Endothelial cell of umbilical vein (primary cell): ENCODE data around the gene RASD2. TPM values are rescaled to one million over a fixed set of nuclear protein-coding genes. Genes with fewer than 3 reads are reported as not detected.

Experiments used
- BruUV-seq: library from RNA; stranded (reverse); fragments of 400-500 nt; replicated peaks from 2 replicates; lab custom pipeline; 2021; lab: Mats Ljungman, UMichigan
- CTCF ChIA-PET: fragments of 300-600, 350-600 bp; sonication (Branson Sonifier 250); formaldehyde crosslinking; loops from one replicate; lab custom pipeline; 2021; ENCODE audit warnings: antibody characterized with exemption, inconsistent platforms; lab: Charles Lee
- POLR2A ChIA-PET: fragments of 300-600, 350-600 bp; sonication (Branson Sonifier 250); formaldehyde crosslinking; loops from one replicate; lab custom pipeline; 2021; ENCODE audit warnings: antibody characterized with exemption, inconsistent platforms; lab: Charles Lee
- DNase-seq: peaks from one replicate; pipeline ENCODE4 v3.0.0-alpha.2; 2011; ENCODE audit warnings: low read depth, low spot score
- FAIRE-seq: peaks from 2 replicates; lab custom pipeline; 2011; peaks lifted over from hg19 to GRCh38; lab: Jason Lieb, UNC
- H2AFZ ChIP-seq: 2 replicates; pipeline ENCODE4 v1.6.0; 2012; ENCODE audit warnings: low read depth, low read length, control low read depth, inconsistent platforms
- H3K27ac ChIP-seq: 2 replicates; pipeline ENCODE4 v1.5.1; 2011; ENCODE audit warnings: low read depth, mild to moderate bottlenecking, control low read depth, low read length, moderate library complexity; ENCODE audit not compliant: insufficient read depth
- H3K27me3 ChIP-seq, 2 experiments: 2 replicates each; pipeline versions ENCODE4 v1.6.0 to v1.6.1; 2011; ENCODE audit warnings: low read length in 2 of 2, mixed read lengths in 1 of 2; ENCODE audit not compliant: control insufficient read depth in 2 of 2, insufficient read depth in 2 of 2
- H3K36me3 ChIP-seq, 2 experiments: 2 replicates in 1 of 2; 3 replicates in 1 of 2; pipeline ENCODE4 v1.5.1; 2011; ENCODE audit warnings: low read length in 2 of 2, mild to moderate bottlenecking in 1 of 2, moderate library complexity in 1 of 2; ENCODE audit not compliant: control insufficient read depth in 2 of 2, insufficient read depth in 2 of 2; ENCODE audit errors: extremely low read depth in 1 of 2
- H3K4me1 ChIP-seq: 3 replicates; pipeline ENCODE4 v1.5.1; 2011; ENCODE audit warnings: mild to moderate bottlenecking, low read length; ENCODE audit not compliant: control insufficient read depth, insufficient read depth; ENCODE audit errors: extremely low read depth
- H3K4me2 ChIP-seq: 2 replicates; pipeline ENCODE4 v1.6.1; 2011; ENCODE audit warnings: low read length, control low read depth, mixed read lengths; ENCODE audit not compliant: insufficient read depth
- H3K4me3 ChIP-seq, 3 experiments: fragments of 200-600 bp in 1 of 3; sonication (generic), shearing (Covaris generic) in 1 of 3; replicated peaks in 1 of 3; 2 replicates each; pipeline ENCODE4 v1.5.1; 2011 to 2016; ENCODE audit warnings: control low read depth in 3 of 3, low read length in 3 of 3, mild to moderate bottlenecking in 2 of 3, inconsistent platforms in 1 of 3, low read depth in 1 of 3, moderate library complexity in 1 of 3; ENCODE audit not compliant: insufficient read depth in 1 of 3
- H3K79me2 ChIP-seq: 2 replicates; pipeline ENCODE4 v1.6.0; 2012; ENCODE audit warnings: low read length, inconsistent platforms; ENCODE audit not compliant: control insufficient read depth, insufficient read depth
- H3K9ac ChIP-seq: replicated peaks from 2 replicates; pipeline ENCODE3; 2011; ENCODE audit warnings: low read length, control low read depth; ENCODE audit not compliant: insufficient read depth; ENCODE audit errors: extremely low read depth
- H3K9me1 ChIP-seq: replicated peaks from 3 replicates; pipeline ENCODE4 v1.6.0; 2011; ENCODE audit warnings: mild to moderate bottlenecking, low read length; ENCODE audit not compliant: control insufficient read depth, insufficient read depth; ENCODE audit errors: extremely low read depth
- H3K9me3 ChIP-seq: replicated peaks from 2 replicates; pipeline ENCODE4 v1.5.1; 2012; ENCODE audit warnings: low read length, inconsistent platforms; ENCODE audit not compliant: control insufficient read depth, insufficient read depth
- H4K20me1 ChIP-seq: replicated peaks from 2 replicates; pipeline ENCODE3; 2011; ENCODE audit warnings: mild to moderate bottlenecking, low read length; ENCODE audit not compliant: control insufficient read depth, insufficient read depth; ENCODE audit errors: extremely low read depth
- CTCF ChIP-seq, 2 donors: IDR thresholded peaks; 1 replicate in 1 of 2; 2 replicates in 1 of 2; pipeline ENCODE4 v1.5.1; 2011; ENCODE audit warnings: low read length in 2 of 2, mild to moderate bottlenecking in 2 of 2, moderate library complexity in 2 of 2, control low read depth in 1 of 2, inconsistent platforms in 1 of 2, low read depth in 1 of 2; ENCODE audit not compliant: insufficient read depth in 1 of 2; ENCODE audit errors: extremely low read depth in 1 of 2
- EZH2 ChIP-seq: IDR thresholded peaks from 2 replicates; pipeline ENCODE4 v1.6.1; 2012; ENCODE audit warnings: borderline replicate concordance, low read depth, mild to moderate bottlenecking, moderate library complexity, low read length, inconsistent platforms; ENCODE audit not compliant: severe bottlenecking
- FOS ChIP-seq: IDR thresholded peaks from 2 replicates; pipeline ENCODE4 v1.6.1; 2011; ENCODE audit warnings: mild to moderate bottlenecking, low read length, moderate library complexity, borderline replicate concordance; ENCODE audit not compliant: insufficient read depth
- GATA2 ChIP-seq: IDR thresholded peaks from 2 replicates; pipeline ENCODE4 v1.7.0; 2011; ENCODE audit warnings: low read depth, mild to moderate bottlenecking, moderate library complexity, mixed read lengths, low read length; ENCODE audit not compliant: insufficient read length, insufficient read depth
- JUN ChIP-seq: IDR thresholded peaks from 2 replicates; pipeline ENCODE4 v1.6.1; 2011; ENCODE audit warnings: borderline replicate concordance, low read depth; ENCODE audit not compliant: insufficient read length, insufficient read depth
- MAX ChIP-seq: IDR thresholded peaks from 2 replicates; pipeline ENCODE4 v1.6.1; 2011; ENCODE audit not compliant: insufficient read depth, insufficient read length
- MYC ChIP-seq: IDR thresholded peaks from one replicate; pipeline ENCODE4 v1.6.1; 2011; ENCODE audit warnings: mild to moderate bottlenecking, low read depth, low read length
- POLR2A ChIP-seq: IDR thresholded peaks from 2 replicates; pipeline ENCODE4 v1.6.1; 2012; ENCODE audit warnings: low read depth, mild to moderate bottlenecking, control low read depth, low read length
- POLR2AphosphoS5 ChIP-seq: IDR thresholded peaks from 2 replicates; pipeline ENCODE4 v1.6.1; 2012; ENCODE audit warnings: low read depth, mild to moderate bottlenecking, control low read depth, low read length, moderate library complexity; ENCODE audit not compliant: insufficient read depth
- dilution Hi-C: fragments of 300-500 bp; cut with MboI; formaldehyde crosslinking; loops from one replicate; pipeline ENCODE4 v1.15.0; 2019; ENCODE audit warnings: low sequenced_read_pairs; ENCODE audit not compliant: extremely low pct_ligation_motif_present
- intact Hi-C: fragments of 100-400 bp; cut with micrococcal nuclease; formaldehyde crosslinking; loops from one replicate; pipeline ENCODE4 v1.10.0; 2022
- polyA plus RNA-seq, 4 experiments: library from polyadenylated mRNA; depleted of rRNA in 3 of 4; stranded (reverse) in 3 of 4; unstranded in 1 of 4; fragments of >200 nt; gene quantifications; 2 replicates each; pipeline versions ENCODE4 v1.2.1 to v1.2.3, GENCODE V29; 2011 to 2012; ENCODE audit warnings: missing spikeins in 1 of 4
- total RNA-seq: library from RNA; stranded (reverse); gene quantifications from 2 replicates; pipeline ENCODE4 v1.2.3, GENCODE V29; 2021

RASD2 gene
- total and polyA plus RNA-seq, 2 donors (not counting 3 experiments of a cell fraction or from before 2014, with no cell fraction given) = not detected

GRCh38 chr22:35589071-35589755 lies 48.6 kb downstream of the RASD2 start:
- dilution Hi-C loops = no loop called here
- H2AFZ ChIP-seq = no peak overlapping the region
- H3K79me2 ChIP-seq = no peaks in the 10 kb centered on the region
- no peak overlapping the region for H3K4me3 ChIP-seq
- DNase-seq = no peak
- ChIA-PET CTCF (interaction anchor here (1.9 kb wide), 1 partner anchor 158 kb away, joined by 6 read pairs; no protein-coding TSS in a partner anchor), POLR2A (no interaction called here)
- no peaks in the 10 kb centered on the region for H3K9me3 ChIP-seq
- intact Hi-C loops = no loop called here
- TF ChIP-seq FOS (no peak), MAX (no peak), GATA2 (no peak), POLR2A (no peak), CTCF (IDR thresholded peaks at IDR 0.05; ENCODE audit: extremely low read depth in 1 of 2, insufficient read depth in 1 of 2, low read depth in 1 of 2, low read length in 2 of 2) (no peak), POLR2AphosphoS5 (no peak), JUN (no peak), MYC (no peak), EZH2 (no peak)
- peaks cover 0 to 2% of the 10 kb centered on the region in 2 experiments for H3K27me3 ChIP-seq
- no peaks in the 10 kb centered on the region for H3K36me3 ChIP-seq
- no TSS peak for BruUV-seq
- no peak overlapping the region for H3K4me2 ChIP-seq
- no peak overlapping the region for H3K27ac ChIP-seq
- no peaks in the 10 kb centered on the region for H4K20me1 ChIP-seq
- H3K4me1 ChIP-seq = no peaks in the 10 kb centered on the region
- no peak overlapping the region for H3K9ac ChIP-seq
- FAIRE-seq = no peak
- no peaks in the 10 kb centered on the region for H3K9me1 ChIP-seq
